ENCODE results near the gene PCDHGA1.

GRCh38 chr5:141359790-141360426 lies 29.6 kb downstream of the PCDHGA1 start, which contains the start of gene PCDHGB2:
- TF ChIP-seq, protein P1, sequence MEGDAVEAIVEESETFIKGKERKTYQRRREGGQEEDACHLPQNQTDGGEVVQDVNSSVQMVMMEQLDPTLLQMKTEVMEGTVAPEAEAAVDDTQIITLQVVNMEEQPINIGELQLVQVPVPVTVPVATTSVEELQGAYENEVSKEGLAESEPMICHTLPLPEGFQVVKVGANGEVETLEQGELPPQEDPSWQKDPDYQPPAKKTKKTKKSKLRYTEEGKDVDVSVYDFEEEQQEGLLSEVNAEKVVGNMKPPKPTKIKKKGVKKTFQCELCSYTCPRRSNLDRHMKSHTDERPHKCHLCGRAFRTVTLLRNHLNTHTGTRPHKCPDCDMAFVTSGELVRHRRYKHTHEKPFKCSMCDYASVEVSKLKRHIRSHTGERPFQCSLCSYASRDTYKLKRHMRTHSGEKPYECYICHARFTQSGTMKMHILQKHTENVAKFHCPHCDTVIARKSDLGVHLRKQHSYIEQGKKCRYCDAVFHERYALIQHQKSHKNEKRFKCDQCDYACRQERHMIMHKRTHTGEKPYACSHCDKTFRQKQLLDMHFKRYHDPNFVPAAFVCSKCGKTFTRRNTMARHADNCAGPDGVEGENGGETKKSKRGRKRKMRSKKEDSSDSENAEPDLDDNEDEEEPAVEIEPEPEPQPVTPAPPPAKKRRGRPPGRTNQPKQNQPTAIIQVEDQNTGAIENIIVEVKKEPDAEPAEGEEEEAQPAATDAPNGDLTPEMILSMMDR (IDR thresholded peaks at IDR 0.05; ENCODE audit: low read length), result peak; percentile 46
- TF ChIP-seq EZH2 (optimal IDR thresholded peaks at IDR 0.05; ENCODE audit: low read depth, low read length), result no peak
